GM21825 (cell line): ENCODE data around the gene KIF11.
"Not testable (repeated sequence)": the region's sequence is repeated elsewhere in the genome, so short reads cannot be mapped to it uniquely, and the experiment has no call there.

Experiments
- ATAC-seq: cut with Tn5 transposase; IDR thresholded peaks from one replicate; pipeline ENCODE4 v1.9.1; 2021; ENCODE audit warnings: mild to moderate bottlenecking, moderate library complexity; ENCODE audit not compliant: unreplicated experiment

The KIF11 gene

GRCh38 chr10:92590623-92591549, 2.0 kb upstream of the KIF11 start:
- ATAC-seq: peak; percentile 7

- ATAC-seq: peak; percentile 73
These were observed 1.3 kb upstream of the KIF11 start for GRCh38 chr10:92591550-92592022.

DNA sequence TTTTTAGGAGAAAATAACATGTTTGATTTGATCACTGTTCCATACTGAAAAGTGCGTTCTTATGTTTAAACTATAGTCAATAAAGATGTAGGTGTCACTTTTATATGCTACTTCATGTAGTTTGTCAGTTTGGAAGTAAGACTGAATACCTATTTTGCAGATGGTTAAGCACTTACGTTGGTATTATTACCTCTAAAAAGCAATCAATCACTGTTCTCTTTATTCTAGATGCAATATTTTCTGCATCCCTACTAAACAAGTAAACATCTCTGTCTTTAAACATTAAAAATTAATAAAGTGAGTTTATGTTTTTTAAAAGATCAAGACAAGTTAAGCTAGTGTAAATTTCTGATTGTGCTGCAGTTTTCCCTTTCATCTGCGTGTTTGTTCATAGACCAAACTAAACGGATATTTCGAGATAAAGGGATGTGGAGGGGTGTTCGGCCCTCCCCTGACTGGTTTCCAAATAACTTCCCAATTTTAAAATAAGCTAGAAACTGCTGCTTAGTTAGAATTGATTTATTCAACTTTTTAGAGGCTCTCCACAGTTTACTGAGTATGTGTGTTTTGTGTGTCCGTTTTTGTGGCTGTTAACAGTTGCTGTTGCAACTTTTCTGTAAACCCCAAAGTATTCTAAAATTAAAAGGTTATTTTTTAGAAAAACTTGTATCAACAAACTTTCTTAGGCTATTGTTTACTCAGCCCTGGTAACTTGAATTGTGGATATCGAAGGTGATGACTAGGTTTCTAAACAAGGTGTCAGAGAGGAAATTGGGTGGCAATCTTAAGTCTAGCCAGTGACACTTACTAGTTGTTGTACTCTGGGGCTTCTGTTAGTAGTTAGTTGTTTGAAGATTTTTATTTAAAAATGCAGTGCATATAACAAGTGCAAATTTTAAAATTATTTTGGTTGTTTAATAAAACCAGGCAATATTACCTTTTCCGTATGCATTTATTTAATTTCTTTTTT, 974 bp downstream of the KIF11 start:
- no peak for ATAC-seq

DNA sequence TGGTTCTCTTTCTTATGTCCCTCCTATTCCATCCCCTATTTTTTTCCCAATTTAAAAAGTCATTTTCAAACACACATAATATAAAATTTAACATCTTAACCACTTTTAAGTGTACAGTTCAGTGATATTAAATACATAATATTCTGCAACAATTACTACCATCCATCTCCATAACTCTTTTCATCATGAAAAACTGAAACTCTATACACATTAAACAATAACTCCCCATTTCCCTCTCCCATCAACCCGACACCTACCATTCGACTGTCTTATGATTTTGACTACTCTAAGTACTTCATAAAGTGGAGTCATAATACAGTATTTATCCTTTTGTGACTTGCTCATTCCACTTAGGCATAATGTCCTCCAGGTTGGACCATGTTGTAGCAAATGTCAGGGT, 2.6 kb downstream of the KIF11 start:
- ATAC-seq: no peak

DNA sequence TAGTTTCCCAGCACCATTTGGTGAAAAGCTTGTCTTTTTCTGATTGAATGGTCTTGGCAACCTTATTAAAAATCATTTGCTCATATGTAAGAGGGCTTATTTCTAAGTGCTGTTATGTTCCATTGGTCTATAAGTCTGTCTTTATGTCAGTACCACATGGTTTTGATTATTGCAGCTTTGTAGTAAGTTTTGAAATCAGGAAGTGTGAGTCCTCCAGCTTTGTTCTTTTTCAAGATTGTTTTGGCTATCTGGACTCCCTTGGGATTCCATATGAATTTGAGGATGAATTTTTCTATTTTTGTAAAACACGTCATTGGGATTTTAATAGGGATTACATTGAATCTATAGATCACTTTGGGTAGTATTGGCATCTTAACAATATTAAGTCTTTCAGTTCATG, 5.4 kb downstream of the KIF11 start:
- no peak for ATAC-seq

- ATAC-seq: no peak
These were observed 11.9 kb downstream of the KIF11 start for GRCh38 chr10:92604841-92605240.

DNA sequence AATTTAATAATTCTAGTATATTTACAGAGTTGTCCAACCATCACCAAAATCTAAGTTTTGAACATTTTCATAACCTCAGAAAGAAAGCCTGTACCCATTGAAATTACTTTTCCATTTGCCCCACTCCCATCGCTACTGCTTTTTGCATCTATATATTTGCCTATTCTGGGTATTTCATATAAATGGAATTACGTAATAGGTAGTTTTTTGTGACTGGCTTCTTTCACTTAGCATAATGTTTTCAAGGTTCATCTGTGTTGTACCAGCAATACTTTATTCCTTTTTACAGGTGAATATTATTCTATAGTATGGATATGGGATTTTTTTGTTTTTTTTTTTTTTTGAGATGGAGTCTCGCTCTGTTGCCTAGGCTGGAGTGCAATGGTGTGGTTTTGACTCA, 22.6 kb downstream of the KIF11 start:
- ATAC-seq: no peak

GRCh38 chr10:92619368-92619767, 26.4 kb downstream of the KIF11 start:
- no peak for ATAC-seq

GRCh38 chr10:92627845-92628480, 35.0 kb downstream of the KIF11 start:
- no peak for ATAC-seq

GRCh38 chr10:92629945-92630344, 37.0 kb downstream of the KIF11 start:
- no peak for ATAC-seq

DNA sequence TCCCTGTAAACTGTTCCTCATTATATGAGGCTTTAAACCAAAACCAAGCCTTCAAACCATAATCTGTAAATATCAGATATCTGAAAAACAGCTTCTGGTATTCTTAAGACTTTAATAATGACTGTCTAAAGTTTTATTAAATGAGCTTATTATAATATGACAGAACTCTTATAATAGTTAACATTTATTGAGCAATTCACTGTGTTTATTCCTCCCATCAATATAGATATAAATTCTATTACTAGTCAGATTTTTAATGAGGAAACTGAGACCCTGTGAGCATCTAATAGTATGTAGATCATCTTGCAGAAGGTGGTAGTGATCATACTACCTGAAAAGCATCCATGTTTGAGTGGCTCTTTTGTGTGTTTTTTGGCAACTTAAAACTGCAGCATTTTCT, 45.1 kb downstream of the KIF11 start:
- ATAC-seq: no peak

DNA sequence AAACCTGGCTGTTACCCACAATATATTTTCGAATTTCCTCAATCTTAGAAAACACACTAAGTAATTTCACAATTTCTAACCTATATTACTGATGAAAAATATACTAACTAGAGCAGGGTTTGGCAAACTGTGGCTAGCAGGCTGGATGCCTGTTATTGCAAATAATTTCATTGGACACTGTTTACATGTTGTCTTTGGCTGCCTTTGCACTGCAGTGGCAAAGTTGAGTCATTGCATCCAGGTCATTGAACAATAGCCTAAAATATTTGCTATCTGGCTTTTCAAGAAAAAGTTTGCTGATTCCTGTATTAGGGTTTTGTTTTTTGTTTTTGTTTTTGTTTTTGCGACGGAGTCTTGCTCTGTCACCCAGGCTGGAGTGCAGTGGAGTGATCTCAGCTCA, 47.2 kb downstream of the KIF11 start:
- ATAC-seq: no peak

DNA sequence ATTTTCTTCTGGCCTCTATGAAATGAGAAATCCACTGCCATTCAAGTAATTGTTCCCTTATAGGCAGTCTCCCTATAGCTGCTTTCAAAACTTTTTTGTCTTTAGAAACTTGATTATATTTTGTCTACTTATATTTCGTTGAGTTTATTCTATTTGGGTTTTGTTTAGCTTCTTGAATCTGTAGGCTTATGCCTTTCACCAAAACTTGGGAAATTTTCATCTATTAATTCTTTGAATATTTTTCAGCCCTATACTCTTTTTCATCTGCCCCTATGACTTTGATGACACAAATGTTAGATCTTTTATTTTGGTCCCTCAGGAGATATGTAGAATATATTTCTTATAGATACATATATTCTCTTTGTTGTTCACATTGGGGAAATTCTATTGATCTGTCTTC, 48.6 kb downstream of the KIF11 start:
- no peak for ATAC-seq

DNA sequence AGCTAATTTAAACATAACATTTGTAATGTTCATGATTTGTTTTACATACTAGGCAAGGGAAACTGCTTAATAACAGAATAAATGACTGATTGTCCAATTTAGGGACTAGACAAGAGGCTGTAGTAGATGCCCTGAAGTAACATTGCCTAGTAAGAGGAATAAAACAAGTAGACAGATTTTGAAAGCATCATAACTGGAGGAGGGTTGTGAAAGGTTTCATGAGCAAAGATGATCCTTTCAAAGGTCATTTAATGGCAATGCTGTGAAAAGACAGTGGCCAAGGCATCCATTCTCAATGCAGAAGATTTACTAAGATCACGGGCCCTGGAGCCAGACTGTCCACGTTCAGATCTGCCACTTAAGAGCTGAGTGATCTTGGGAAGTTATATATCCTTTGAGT, 52.0 kb downstream of the KIF11 start:
- ATAC-seq: no peak

DNA sequence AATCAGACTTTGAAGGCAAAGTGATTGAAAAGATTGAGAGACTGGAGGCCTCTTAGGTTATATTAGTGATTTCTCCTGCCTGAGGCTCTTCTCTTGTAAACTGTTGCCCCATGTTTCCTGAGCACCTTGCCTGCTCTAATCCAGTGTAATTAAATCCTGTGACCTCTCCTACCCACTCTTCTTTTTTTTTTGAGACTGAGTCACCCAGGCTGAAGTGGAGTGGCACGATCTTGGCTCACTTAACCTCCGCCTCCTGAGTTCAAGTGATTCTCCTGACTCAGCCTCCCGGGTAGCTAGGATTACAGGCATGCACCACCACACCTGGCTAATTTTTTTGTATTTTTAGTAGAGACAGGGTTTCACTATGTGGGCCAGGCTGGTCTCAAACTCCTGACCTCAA, 57.9 kb downstream of the KIF11 start:
- not testable (repeated sequence) for ATAC-seq

GRCh38 chr10:92655426-92655825, 62.5 kb downstream of the KIF11 start:
- no peak for ATAC-seq

GRCh38 chr10:92656266-92656961, 63.5 kb downstream of the KIF11 start:
- ATAC-seq: no peak

- ATAC-seq: no peak
These were observed 64.1 kb downstream of the KIF11 start for GRCh38 chr10:92657024-92657423.

- no peak for ATAC-seq
These were observed 69.9 kb downstream of the KIF11 start for GRCh38 chr10:92662848-92663247.

DNA sequence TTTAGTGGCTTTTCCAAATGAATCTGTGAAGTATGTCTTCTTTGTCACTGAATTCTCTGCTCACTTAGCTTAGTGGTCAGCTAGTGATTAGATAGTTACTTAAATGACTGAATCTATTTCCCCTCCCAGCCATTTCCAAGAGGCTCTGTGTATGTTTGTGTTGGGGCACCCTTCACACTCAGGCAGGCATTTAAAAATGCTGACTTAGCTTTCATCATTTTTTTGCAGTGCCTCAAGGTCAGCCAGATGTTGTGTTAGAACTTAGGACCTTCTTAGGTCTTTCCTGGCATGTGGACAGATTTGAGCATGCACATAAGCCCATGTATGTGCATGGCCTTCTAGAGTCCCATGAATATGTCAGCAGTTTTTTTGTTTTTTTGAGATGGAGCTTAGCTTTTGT, 71.4 kb downstream of the KIF11 start:
- no peak for ATAC-seq
